SK-N-MC (cell line): ENCODE measurements around the gene FBXW7.

Experiments used
- EZH2 ChIP-seq: fragments of 200-600 bp; sonication (generic); IDR thresholded peaks from one replicate; pipeline ENCODE4 v1.6.1; 2017; ENCODE audit warnings: antibody characterized with exemption
- POLR2AphosphoS5 ChIP-seq: IDR thresholded peaks from 2 replicates; pipeline ENCODE4 v1.6.1; 2012; ENCODE audit warnings: mild to moderate bottlenecking, low read depth, low read length, borderline replicate concordance

DNA sequence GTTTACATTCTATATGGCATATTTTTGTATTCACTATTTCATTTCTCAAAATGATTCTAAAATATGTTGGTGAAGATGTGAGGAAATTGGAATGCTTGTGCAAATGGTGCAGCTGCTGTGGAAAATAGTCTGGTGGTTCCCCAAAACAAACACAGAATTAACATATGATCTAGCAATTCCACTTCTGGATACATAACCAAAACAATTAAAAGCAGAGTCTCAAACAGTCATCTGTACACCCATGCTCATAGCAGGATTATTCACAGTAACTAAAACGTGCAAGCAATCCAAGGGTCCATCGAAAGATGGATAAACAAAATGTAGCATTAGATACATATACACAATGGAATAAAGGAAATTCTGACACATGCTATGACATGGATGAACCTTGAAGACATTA lies 204.8 kb downstream of the FBXW7 start:
- TF ChIP-seq POLR2AphosphoS5, result no peak
- no peak for TF ChIP-seq EZH2
